ENCODE results near the gene EIF3A.

DNA sequence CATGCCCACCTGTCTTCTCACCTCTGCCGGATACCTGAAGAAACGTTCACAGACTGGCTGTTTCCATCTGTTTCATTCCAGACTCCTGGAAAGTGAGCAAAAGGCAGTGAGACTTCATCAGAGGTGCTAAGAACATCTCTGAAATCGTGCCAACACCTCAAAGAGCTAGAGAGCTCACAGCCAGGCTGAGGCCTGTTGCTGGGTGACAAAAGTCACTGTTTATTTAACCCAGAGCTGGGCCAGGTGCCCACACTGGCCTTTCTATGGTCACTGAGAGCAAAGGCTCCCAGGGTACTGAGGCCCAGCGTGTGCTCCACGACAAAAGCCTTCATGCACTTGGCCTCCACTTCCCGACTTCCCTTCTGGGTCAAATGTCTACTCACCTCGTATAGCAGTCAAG, 54.8 kb downstream of the EIF3A start:
- TF ChIP-seq, protein P1, sequence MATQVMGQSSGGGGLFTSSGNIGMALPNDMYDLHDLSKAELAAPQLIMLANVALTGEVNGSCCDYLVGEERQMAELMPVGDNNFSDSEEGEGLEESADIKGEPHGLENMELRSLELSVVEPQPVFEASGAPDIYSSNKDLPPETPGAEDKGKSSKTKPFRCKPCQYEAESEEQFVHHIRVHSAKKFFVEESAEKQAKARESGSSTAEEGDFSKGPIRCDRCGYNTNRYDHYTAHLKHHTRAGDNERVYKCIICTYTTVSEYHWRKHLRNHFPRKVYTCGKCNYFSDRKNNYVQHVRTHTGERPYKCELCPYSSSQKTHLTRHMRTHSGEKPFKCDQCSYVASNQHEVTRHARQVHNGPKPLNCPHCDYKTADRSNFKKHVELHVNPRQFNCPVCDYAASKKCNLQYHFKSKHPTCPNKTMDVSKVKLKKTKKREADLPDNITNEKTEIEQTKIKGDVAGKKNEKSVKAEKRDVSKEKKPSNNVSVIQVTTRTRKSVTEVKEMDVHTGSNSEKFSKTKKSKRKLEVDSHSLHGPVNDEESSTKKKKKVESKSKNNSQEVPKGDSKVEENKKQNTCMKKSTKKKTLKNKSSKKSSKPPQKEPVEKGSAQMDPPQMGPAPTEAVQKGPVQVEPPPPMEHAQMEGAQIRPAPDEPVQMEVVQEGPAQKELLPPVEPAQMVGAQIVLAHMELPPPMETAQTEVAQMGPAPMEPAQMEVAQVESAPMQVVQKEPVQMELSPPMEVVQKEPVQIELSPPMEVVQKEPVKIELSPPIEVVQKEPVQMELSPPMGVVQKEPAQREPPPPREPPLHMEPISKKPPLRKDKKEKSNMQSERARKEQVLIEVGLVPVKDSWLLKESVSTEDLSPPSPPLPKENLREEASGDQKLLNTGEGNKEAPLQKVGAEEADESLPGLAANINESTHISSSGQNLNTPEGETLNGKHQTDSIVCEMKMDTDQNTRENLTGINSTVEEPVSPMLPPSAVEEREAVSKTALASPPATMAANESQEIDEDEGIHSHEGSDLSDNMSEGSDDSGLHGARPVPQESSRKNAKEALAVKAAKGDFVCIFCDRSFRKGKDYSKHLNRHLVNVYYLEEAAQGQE (IDR thresholded peaks at IDR 0.05; ENCODE audit: borderline replicate concordance) = no peak
- TF ChIP-seq, protein P1 (CRISPR knock-in tag; IDR thresholded peaks at IDR 0.05; ENCODE audit: low read depth) = no peak
- TF ChIP-seq SP2 (IDR thresholded peaks at IDR 0.05; ENCODE audit: extremely low read depth, low read depth, low read length, poor library complexity, severe bottlenecking) = no peak
- TF ChIP-seq CBFB (CRISPR knock-in tag; IDR thresholded peaks at IDR 0.05) = no peak
- no peak for TF ChIP-seq CHCHD3 (CRISPR knock-in tag; IDR thresholded peaks at IDR 0.05)
- TF ChIP-seq, protein P2, sequence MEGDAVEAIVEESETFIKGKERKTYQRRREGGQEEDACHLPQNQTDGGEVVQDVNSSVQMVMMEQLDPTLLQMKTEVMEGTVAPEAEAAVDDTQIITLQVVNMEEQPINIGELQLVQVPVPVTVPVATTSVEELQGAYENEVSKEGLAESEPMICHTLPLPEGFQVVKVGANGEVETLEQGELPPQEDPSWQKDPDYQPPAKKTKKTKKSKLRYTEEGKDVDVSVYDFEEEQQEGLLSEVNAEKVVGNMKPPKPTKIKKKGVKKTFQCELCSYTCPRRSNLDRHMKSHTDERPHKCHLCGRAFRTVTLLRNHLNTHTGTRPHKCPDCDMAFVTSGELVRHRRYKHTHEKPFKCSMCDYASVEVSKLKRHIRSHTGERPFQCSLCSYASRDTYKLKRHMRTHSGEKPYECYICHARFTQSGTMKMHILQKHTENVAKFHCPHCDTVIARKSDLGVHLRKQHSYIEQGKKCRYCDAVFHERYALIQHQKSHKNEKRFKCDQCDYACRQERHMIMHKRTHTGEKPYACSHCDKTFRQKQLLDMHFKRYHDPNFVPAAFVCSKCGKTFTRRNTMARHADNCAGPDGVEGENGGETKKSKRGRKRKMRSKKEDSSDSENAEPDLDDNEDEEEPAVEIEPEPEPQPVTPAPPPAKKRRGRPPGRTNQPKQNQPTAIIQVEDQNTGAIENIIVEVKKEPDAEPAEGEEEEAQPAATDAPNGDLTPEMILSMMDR (IDR thresholded peaks at IDR 0.05 in 2 of 3, conservative IDR thresholded peaks at IDR 0.05 in 1 of 3; ENCODE audit: insufficient read depth in 2 of 3, low read depth in 1 of 3, low read length in 3 of 3) = no peak
- no peak for TF ChIP-seq HDAC2 (IDR thresholded peaks at IDR 0.05)
- TF ChIP-seq, protein P3, sequence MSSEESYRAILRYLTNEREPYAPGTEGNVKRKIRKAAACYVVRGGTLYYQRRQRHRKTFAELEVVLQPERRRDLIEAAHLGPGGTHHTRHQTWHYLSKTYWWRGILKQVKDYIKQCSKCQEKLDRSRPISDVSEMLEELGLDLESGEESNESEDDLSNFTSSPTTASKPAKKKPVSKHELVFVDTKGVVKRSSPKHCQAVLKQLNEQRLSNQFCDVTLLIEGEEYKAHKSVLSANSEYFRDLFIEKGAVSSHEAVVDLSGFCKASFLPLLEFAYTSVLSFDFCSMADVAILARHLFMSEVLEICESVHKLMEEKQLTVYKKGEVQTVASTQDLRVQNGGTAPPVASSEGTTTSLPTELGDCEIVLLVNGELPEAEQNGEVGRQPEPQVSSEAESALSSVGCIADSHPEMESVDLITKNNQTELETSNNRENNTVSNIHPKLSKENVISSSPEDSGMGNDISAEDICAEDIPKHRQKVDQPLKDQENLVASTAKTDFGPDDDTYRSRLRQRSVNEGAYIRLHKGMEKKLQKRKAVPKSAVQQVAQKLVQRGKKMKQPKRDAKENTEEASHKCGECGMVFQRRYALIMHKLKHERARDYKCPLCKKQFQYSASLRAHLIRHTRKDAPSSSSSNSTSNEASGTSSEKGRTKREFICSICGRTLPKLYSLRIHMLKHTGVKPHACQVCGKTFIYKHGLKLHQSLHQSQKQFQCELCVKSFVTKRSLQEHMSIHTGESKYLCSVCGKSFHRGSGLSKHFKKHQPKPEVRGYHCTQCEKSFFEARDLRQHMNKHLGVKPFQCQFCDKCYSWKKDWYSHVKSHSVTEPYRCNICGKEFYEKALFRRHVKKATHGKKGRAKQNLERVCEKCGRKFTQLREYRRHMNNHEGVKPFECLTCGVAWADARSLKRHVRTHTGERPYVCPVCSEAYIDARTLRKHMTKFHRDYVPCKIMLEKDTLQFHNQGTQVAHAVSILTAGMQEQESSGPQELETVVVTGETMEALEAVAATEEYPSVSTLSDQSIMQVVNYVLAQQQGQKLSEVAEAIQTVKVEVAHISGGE (CRISPR knock-in tag; IDR thresholded peaks at IDR 0.05) = no peak
- no peak for TF ChIP-seq POLR2A (conservative IDR thresholded peaks at IDR 0.05)
- no peak for TF ChIP-seq KHSRP (IDR thresholded peaks at IDR 0.05)
- TF ChIP-seq, protein P4, sequence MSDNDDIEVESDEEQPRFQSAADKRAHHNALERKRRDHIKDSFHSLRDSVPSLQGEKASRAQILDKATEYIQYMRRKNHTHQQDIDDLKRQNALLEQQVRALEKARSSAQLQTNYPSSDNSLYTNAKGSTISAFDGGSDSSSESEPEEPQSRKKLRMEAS (CRISPR knock-in tag; IDR thresholded peaks at IDR 0.05) = no peak
- no peak for TF ChIP-seq ZNF133 (CRISPR knock-in tag; IDR thresholded peaks at IDR 0.05)
- no peak for TF ChIP-seq NFRKB (IDR thresholded peaks at IDR 0.05; ENCODE audit: low read depth)
- no peak for TF ChIP-seq SIN3A (IDR thresholded peaks at IDR 0.05; ENCODE audit: borderline replicate concordance in 2 of 2, control insufficient read depth in 1 of 2, low read depth in 2 of 2, low read length in 2 of 2)
- TF ChIP-seq POLR2AphosphoS2 (IDR thresholded peaks at IDR 0.05; ENCODE audit: low read length) = no peak

Measured in K562 (cell line).